Cortex of kidney (tissue), 1 donor: ENCODE results near the gene GPRIN3.
"Not testable (repeated sequence)": the region's sequence is repeated elsewhere in the genome, so short reads cannot be mapped to it uniquely, and the experiment has no call there.

Source experiments
- DNase-seq: peaks from one replicate; lab custom pipeline; 2025; lab: John Stamatoyannopoulos, UW

The GPRIN3 gene

GRCh38 chr4:89312066-89312465 is 4.5 kb upstream of the GPRIN3 start:
- no peak for DNase-seq

DNA sequence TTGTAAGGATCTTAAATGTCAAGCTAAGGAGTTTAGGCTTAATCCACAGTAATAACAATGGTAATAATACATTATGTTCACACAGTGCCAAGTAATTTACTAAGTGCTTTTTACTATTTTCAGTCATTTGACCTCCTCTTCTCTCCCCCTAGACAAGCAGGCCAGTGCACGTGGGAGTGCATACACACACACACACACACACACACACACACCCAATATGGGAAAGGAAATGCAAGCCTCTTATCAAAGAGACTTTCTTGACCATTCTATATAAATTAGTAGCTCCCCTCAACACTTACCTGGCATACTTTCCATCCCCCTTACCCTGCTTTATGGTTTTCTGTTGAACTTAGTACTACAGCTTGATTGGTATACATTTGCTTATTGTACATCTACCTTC is 3.8 kb upstream of the GPRIN3 start:
- DNase-seq = no peak

GRCh38 chr4:89309154-89309553 is 1.6 kb upstream of the GPRIN3 start:
- not testable (repeated sequence) for DNase-seq

- no peak for DNase-seq
Observed at GRCh38 chr4:89308161-89308500, 531 bp upstream of the GPRIN3 start.

DNA sequence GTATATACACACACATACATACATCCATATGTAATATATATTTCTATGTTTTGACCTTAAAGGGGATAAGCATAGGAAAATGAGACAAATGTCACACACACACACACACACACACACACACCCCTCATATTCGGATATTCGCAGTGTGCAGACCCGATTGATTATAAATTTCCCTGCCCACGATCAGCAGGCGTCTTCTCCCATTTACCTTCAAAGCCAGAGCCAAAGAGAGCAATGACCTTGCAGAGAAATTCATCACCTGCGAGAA is 488 bp downstream of the GPRIN3 start:
- no peak for DNase-seq

- no peak for DNase-seq
Observed at GRCh38 chr4:89306486-89307177, 968 bp downstream of the GPRIN3 start.

DNA sequence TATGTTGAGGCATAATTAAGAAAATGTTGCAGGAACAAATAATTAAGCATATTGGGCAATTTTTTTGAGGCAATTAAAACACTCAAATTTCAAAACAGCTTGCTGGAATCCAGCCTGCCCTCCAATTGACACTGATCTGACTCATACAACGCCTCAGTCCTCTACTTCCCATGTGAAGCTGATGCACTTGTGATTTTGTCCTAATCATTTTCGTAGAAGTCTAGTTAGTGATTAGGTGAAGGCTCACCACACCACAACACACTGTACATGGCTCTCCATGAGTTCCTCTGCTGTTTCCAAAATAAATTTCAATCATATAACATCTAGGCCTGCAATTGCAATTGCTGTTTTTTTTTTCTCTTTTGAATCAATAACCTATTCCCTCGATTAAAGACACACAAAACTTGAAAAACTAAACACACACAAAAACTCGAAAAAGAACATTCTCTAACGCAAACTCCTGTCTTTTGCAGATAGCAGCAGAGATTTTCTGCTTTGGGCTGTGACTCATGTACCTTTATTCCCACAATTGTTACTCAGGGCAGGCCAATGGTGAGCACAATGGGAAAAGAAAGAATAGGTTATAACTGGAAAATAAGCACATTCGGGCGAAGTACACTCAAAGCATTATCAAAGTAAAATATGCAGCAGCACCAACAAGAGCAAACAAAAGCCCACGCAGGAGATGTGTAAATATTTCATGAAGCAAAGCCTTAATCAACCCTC is 1.7 kb downstream of the GPRIN3 start:
- no peak for DNase-seq

DNA sequence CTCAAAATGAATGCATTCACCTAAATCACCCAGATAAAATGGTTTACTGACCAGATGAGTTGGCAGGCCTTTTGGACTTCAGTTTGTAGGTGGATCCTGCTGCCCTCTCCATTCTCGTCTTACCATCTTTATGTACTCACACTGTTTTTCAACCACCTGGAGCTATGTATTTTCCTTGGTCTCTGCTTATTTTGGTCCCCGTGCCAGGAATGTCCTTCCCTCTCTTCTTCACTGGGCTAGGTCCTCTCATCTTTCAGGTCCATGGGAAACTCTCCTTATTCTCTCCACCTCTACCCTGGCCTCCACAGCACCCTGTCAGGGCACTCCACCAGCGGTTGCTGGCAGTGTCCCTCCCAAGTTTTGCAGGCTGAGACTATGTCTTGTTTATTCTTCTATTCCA is 2.6 kb downstream of the GPRIN3 start:
- no peak for DNase-seq

DNA sequence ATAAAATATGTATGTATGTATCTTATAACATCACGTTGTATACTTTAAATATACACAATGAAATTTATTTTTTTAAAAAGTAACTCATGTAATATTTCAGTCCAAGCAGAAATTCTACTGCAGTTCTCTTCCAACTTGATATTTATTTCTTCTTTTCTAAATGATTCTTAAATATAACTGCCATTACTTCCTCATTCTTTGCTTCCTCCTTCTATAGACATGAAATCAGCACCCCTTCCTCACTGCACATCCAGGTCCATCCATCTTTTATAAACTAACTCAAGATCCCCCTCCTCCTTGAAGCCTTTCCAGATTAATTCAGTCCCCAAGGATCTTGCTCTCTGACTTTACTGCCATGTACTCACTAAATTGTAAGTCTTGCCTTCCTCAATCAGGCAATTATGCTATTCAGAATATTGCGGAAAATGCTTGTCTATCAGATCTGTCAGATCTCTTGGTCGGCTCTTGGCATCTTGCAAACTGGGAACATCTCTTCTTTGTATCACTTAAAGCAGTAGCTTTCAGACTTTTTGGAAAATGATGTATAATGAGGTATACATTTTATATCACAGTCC is 3.7 kb downstream of the GPRIN3 start:
- no peak for DNase-seq

- DNase-seq = no peak
Observed at GRCh38 chr4:89303177-89303576, 4.4 kb downstream of the GPRIN3 start.

GRCh38 chr4:89301902-89302301 is 5.7 kb downstream of the GPRIN3 start:
- no peak for DNase-seq

DNA sequence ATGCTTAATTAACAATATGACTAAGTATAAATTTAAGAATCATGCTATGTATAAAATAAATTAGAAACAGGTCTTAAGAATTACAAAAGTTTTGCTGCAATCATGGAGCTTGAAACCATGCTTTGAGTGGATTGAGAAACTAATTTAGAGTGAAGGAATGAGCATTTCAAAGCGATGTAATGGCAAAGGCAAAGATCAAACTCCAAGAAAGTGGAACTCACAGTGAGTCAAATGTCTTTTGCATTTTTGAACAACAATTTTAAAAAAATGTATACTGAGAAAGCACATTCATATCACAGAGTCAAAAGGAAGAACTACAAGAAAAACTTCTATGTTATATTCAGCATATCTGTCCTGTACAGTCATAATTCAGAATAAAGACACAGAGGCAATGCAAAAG is 6.6 kb downstream of the GPRIN3 start:
- no peak for DNase-seq

DNA sequence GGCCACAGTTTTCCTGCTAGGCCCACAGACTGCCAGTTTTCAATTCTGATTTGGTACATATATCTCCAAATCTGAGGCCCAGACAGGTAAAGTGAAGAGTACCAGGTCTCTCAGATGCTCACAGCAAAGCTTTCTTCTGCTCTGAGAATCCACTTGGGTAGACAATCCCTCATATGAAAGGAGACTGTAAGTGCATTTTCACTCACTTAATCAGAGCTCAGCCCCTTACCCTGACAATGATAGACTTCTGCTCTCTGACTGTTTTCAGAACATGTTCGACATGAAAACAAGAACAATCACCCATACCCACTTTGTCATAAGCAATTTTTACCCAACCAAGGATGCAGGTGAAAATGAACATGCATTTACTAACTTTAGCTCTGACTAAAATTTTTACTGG is 7.1 kb downstream of the GPRIN3 start:
- DNase-seq = no peak

- DNase-seq = no peak
Observed at GRCh38 chr4:89300060-89300459, 7.5 kb downstream of the GPRIN3 start.

GRCh38 chr4:89299153-89299791 is 8.3 kb downstream of the GPRIN3 start:
- DNase-seq = no peak

- no peak for DNase-seq
Observed at GRCh38 chr4:89298788-89299152, 8.8 kb downstream of the GPRIN3 start.

DNA sequence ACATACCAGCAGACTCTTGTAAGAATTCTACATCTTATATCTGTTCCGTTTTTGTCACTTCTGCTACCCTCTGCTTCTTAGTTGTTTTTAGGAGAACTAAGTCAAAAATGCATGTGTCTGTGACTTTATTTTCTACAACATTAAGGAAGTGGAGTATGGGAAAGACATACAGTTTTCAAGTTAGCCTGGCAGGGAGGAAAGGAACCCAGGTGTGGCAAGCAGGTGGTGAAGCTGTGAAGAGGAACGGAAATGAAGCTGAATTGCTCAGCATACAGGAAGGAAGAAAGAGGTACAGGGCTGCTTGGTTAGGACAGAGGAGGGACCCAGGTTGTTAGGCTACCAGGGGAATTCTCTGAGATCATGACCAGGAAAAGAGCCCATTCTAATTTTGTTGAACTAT is 9.4 kb downstream of the GPRIN3 start:
- DNase-seq = no peak

- no peak for DNase-seq
Observed at GRCh38 chr4:89296896-89297295, 10.7 kb downstream of the GPRIN3 start.

DNA sequence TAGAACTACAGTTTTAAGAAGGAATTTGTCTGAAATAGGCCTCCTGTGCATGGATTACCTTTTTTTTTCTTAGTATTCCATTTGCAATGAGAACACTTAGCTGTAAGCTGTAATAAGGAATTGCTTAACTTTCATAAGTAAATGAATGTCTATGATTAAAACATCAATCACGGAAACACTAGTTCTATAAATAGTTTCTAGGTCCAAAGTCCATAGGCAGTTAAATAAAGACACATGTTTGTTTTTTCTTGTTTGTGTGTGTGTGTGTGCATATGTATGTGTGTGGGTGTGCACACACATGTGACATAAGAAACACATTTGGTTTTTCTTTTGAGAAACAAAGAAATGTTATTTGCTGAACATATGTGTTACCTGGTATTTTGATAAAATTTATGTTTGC is 11.2 kb downstream of the GPRIN3 start:
- DNase-seq = no peak

DNA sequence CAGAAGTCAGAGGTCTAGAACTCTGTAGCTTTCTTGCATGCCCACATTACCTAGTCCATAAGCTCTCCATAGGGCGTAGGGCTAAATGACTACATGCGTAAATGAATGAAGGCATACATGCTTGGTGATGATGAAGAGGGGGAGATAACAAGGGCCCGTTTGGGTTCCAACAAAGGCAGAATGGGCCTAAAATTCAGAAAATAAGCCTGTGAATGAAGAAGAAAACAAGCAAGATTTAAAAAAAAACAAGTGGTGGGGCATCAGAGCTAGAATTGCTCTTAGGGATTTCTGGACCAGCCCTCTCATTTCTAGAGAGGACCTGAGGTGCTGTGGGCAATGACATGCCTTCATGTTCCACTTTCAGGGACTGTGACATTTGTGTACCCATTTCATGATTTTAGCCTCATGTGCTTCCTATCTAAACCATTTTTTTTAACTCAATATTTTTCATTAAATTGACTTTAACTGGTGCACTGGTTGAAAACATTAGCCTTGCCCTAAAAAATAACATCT is 12.1 kb downstream of the GPRIN3 start:
- DNase-seq = no peak

- no peak for DNase-seq
Observed at GRCh38 chr4:89294573-89295269, 12.9 kb downstream of the GPRIN3 start.

DNA sequence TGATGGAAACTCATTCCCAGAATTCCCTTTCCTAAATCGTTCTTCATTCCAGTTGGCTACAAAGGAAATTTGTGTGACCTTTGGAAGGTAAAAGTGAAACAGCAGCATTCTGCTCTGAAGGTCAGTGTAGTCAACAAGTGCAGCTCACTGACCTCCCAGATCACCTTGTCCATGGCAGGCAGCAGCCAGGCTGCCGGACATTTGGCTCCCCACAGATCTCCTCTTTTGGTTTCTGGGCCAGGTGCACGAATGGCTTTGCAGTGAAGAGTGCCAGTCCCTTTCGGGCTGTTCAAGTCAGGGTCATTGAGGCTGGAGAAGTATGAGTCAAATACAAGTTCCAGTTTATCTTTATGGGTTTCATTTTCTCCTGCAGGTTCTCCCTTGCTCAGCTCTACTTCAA is 14.3 kb downstream of the GPRIN3 start:
- DNase-seq = no peak
